B cell (primary cell): ENCODE data around the gene UBN2.

Experiments
- CTCF ChIP-seq: fragments of 200-600 bp; IDR thresholded peaks from one replicate; pipeline ENCODE4 v1.8.0; 2022; ENCODE audit warnings: antibody characterized with exemption, mild to moderate bottlenecking
- EZH2 ChIP-seq: IDR thresholded peaks from 2 replicates; pipeline ENCODE4 v1.6.1; 2012; ENCODE audit warnings: borderline replicate concordance, low read depth, mild to moderate bottlenecking, moderate library complexity, low read length; ENCODE audit not compliant: insufficient read depth, poor library complexity, severe bottlenecking

- TF ChIP-seq EZH2 = no peak
- TF ChIP-seq CTCF = no peak
Measured at GRCh38 chr7:139254728-139255127, 23.7 kb downstream of the UBN2 start.
